Mesendoderm (in vitro differentiated cells): ENCODE measurements around the gene ZSWIM3.

Experiments
- DNase-seq: peaks from one replicate; pipeline ENCODE4 v3.0.0; 2013
- H2AK5ac ChIP-seq: 2 replicates; pipeline ENCODE4 v1.6.1; 2013; ENCODE audit warnings: low read length, inconsistent platforms
- H2BK120ac ChIP-seq: 2 replicates; pipeline ENCODE4 v1.6.1; 2013; ENCODE audit warnings: low read depth, mild to moderate bottlenecking, low read length, moderate library complexity, mixed read lengths
- H2BK15ac ChIP-seq: replicated peaks from 2 replicates; pipeline ENCODE4 v1.6.1; 2013; ENCODE audit warnings: low read depth, mild to moderate bottlenecking, moderate library complexity
- H2BK5ac ChIP-seq: 2 replicates; pipeline ENCODE4 v1.6.1; 2013; ENCODE audit warnings: low read length, inconsistent platforms
- H3K18ac ChIP-seq: 2 replicates; pipeline ENCODE4 v1.6.1; 2013; ENCODE audit warnings: mild to moderate bottlenecking, low read length, mixed read lengths
- H3K23ac ChIP-seq: one replicate; pipeline ENCODE4 v1.6.1; 2013; ENCODE audit warnings: low read length
- H3K27ac ChIP-seq: 2 replicates; pipeline ENCODE4 v1.5.1; 2013; ENCODE audit warnings: low read depth, mild to moderate bottlenecking, inconsistent platforms, low read length, moderate library complexity
- H3K27me3 ChIP-seq: 2 replicates; pipeline ENCODE4 v1.6.1; 2013; ENCODE audit warnings: low read length, control low read depth, mild to moderate bottlenecking, inconsistent platforms; ENCODE audit not compliant: insufficient read depth, poor library complexity
- H3K36me3 ChIP-seq: 2 replicates; pipeline ENCODE4 v1.6.1; 2013; ENCODE audit warnings: low read length, inconsistent platforms; ENCODE audit not compliant: control insufficient read depth, insufficient read depth
- H3K4ac ChIP-seq: one replicate; pipeline ENCODE4 v1.6.1; 2013; ENCODE audit warnings: low read depth, mild to moderate bottlenecking, low read length, moderate library complexity
- H3K4me1 ChIP-seq: 2 replicates; pipeline ENCODE4 v1.6.1; 2013; ENCODE audit warnings: low read depth, low read length, inconsistent platforms; ENCODE audit not compliant: control insufficient read depth
- H3K4me2 ChIP-seq: 2 replicates; pipeline ENCODE4 v1.6.1; 2013; ENCODE audit warnings: low read length
- H3K4me3 ChIP-seq: 2 replicates; pipeline ENCODE4 v1.5.1; 2013; ENCODE audit warnings: mild to moderate bottlenecking, low read length
- H3K56ac ChIP-seq: one replicate; pipeline ENCODE4 v1.6.1; 2013; ENCODE audit warnings: low read length
- H3K79me1 ChIP-seq: 2 replicates; pipeline ENCODE4 v1.6.1; 2013; ENCODE audit warnings: low read length, inconsistent platforms
- H3K79me2 ChIP-seq: 2 replicates; pipeline ENCODE4 v1.6.1; 2013; ENCODE audit warnings: mild to moderate bottlenecking, low read length; ENCODE audit not compliant: control insufficient read depth, insufficient read depth
- H3K9ac ChIP-seq: 2 replicates; pipeline ENCODE4 v1.6.1; 2013; ENCODE audit warnings: low read length, inconsistent platforms
- H4K5ac ChIP-seq: one replicate; pipeline ENCODE4 v1.6.1; 2013; ENCODE audit warnings: low read length
- H4K8ac ChIP-seq: one replicate; pipeline ENCODE4 v1.6.1; 2013; ENCODE audit warnings: low read depth, mild to moderate bottlenecking, control low read depth, low read length, moderate library complexity
- WGBS: extraction: QIAGEN DNeasy Blood & Tissue Kit; methylation state at CpG from one replicate; pipeline ENCODE4 v1.1.7; 2013; ENCODE audit warnings: low lambda C conversion rate, missing lambda C conversion rate; ENCODE audit not compliant: insufficient coverage; ENCODE audit errors: extremely low coverage; 5-methylcytosine and 5-hydroxymethylcytosine counted together

Gene ZSWIM3

GRCh38 chr20:45882469-45883099, 25.2 kb downstream of the ZSWIM3 start:
- WGBS = no CpG with 5 or more reads among the region's 4 CpGs
- Histone ChIP-seq H3K36me3 (peaks cover 7% of the 10 kb centered on the region), H3K79me2 (peaks cover 5% of the 10 kb centered on the region), H2BK15ac (no peak overlapping the region), H2AK5ac (no peak overlapping the region), H3K9ac (no peak overlapping the region), H3K4me3 (no peak overlapping the region), H2BK5ac (no peak overlapping the region), H3K4ac (no peak overlapping the region), H3K4me1 (no peaks in the 10 kb centered on the region), H3K56ac (no peak overlapping the region), H3K27me3 (no peaks in the 10 kb centered on the region), H3K79me1 (peaks cover 2% of the 10 kb centered on the region), H3K4me2 (no peak overlapping the region), H2BK120ac (no peak overlapping the region), H4K8ac (no peak overlapping the region), H3K18ac (no peak overlapping the region), H3K23ac (no peak overlapping the region), H3K27ac (no peak overlapping the region), H4K5ac (no peak overlapping the region)
- no peak for DNase-seq

- H3K79me1 ChIP-seq = peaks cover 2% of the 10 kb centered on the region
- H3K23ac ChIP-seq = no peak overlapping the region
- no peak overlapping the region for H4K5ac ChIP-seq
- no peak overlapping the region for H4K8ac ChIP-seq
- H2BK15ac ChIP-seq = no peak overlapping the region
- no peaks in the 10 kb centered on the region for H3K27me3 ChIP-seq
- H2BK120ac ChIP-seq = no peak overlapping the region
- H3K9ac ChIP-seq = no peak overlapping the region
- H3K27ac ChIP-seq = no peak overlapping the region
- no peak overlapping the region for H2AK5ac ChIP-seq
- H3K36me3 ChIP-seq = peaks cover 7% of the 10 kb centered on the region
- no peak overlapping the region for H3K18ac ChIP-seq
- no peak overlapping the region for H3K4ac ChIP-seq
- WGBS = no CpG with 5 or more reads among the region's 9 CpGs
- no peak overlapping the region for H2BK5ac ChIP-seq
- H3K4me2 ChIP-seq = no peak overlapping the region
- no peak overlapping the region for H3K56ac ChIP-seq
- DNase-seq = no peak
- no peaks in the 10 kb centered on the region for H3K4me1 ChIP-seq
- H3K79me2 ChIP-seq = peaks cover 5% of the 10 kb centered on the region
- no peak overlapping the region for H3K4me3 ChIP-seq
Observed at GRCh38 chr20:45883100-45883469, 25.7 kb downstream of the ZSWIM3 start.

- no peak overlapping the region for H4K8ac ChIP-seq
Observed at GRCh38 chr20:45886590-45887345, 29.4 kb downstream of the ZSWIM3 start.

GRCh38 chr20:45887346-45887715, 29.9 kb downstream of the ZSWIM3 start, which contains the start of gene SPATA25:
Gene SPATA25 (minus strand): TSS chr20:45887622. CDS start chr20:45887590, 32 bp downstream.
- Histone ChIP-seq H3K79me2 (peaks cover 2% of the 10 kb centered on the region), H2BK120ac (no peak within 1 kb of the TSS), H3K9ac (no peak within 1 kb of the TSS), H3K36me3 (peaks cover 7% of the 10 kb centered on the region), H2BK5ac (no peak within 1 kb of the TSS), H3K79me1 (peaks cover 2% of the 10 kb centered on the region), H3K23ac (no peak within 1 kb of the TSS), H3K4me2 (no peak within 1 kb of the TSS), H3K18ac (no peak within 1 kb of the TSS), H3K27ac (no peak within 1 kb of the TSS), H3K4ac (no peak within 1 kb of the TSS), H3K27me3 (no peaks in the 10 kb centered on the region), H4K8ac (no peak within 1 kb of the TSS), H4K5ac (no peak within 1 kb of the TSS), H3K4me3 (no peak within 1 kb of the TSS), H2BK15ac (no peak within 1 kb of the TSS), H3K56ac (no peak within 1 kb of the TSS), H3K4me1 (no peaks in the 10 kb centered on the region), H2AK5ac (no peak within 1 kb of the TSS)
- DNase-seq = no peak
- no CpG with 5 or more reads among the region's 8 CpGs for WGBS

More at GRCh38 chr20:45886590-45887345, 29.4 kb downstream of the ZSWIM3 start:
- Histone ChIP-seq H2AK5ac (no peak overlapping the region), H3K79me1 (peaks cover 2% of the 10 kb centered on the region), H4K5ac (no peak overlapping the region), H3K79me2 (peaks cover 2% of the 10 kb centered on the region), H3K4ac (no peak overlapping the region), H3K4me1 (no peaks in the 10 kb centered on the region), H3K4me3 (no peak overlapping the region), H3K27ac (no peak overlapping the region), H3K27me3 (no peaks in the 10 kb centered on the region), H3K4me2 (no peak overlapping the region), H3K18ac (no peak overlapping the region), H3K36me3 (peaks cover 7% of the 10 kb centered on the region), H2BK120ac (no peak overlapping the region), H2BK5ac (no peak overlapping the region), H3K56ac (no peak overlapping the region), H2BK15ac (no peak overlapping the region), H3K23ac (no peak overlapping the region), H3K9ac (no peak overlapping the region)
- no peak for DNase-seq
- no CpG with 5 or more reads among the region's 19 CpGs for WGBS

- Histone ChIP-seq H2BK120ac (no peak overlapping the region), H3K27ac (no peak overlapping the region), H3K56ac (no peak overlapping the region), H3K27me3 (no peaks in the 10 kb centered on the region), H3K4me3 (no peak overlapping the region), H3K4me1 (no peaks in the 10 kb centered on the region), H3K79me2 (no peaks in the 10 kb centered on the region), H3K79me1 (no peaks in the 10 kb centered on the region), H4K5ac (no peak overlapping the region), H3K4me2 (no peak overlapping the region), H2AK5ac (no peak overlapping the region), H4K8ac (no peak overlapping the region), H3K23ac (no peak overlapping the region), H3K36me3 (no peaks in the 10 kb centered on the region), H2BK15ac (no peak overlapping the region), H2BK5ac (no peak overlapping the region), H3K18ac (no peak overlapping the region), H3K9ac (no peak overlapping the region), H3K4ac (no peak overlapping the region)
- no peak for DNase-seq
- no CpG with 5 or more reads among the region's 3 CpGs for WGBS
Observed at GRCh38 chr20:45888681-45889080, 31.3 kb downstream of the ZSWIM3 start.
